Activated naive CD4-positive, alpha-beta T cell treated with anti-CD3 and anti-CD28 coated beads for 36 hours (primary cell): Measurements from ENCODE around the gene GHSR. TPM values are rescaled to one million over a fixed set of nuclear protein-coding genes. Genes with fewer than 3 reads are reported as not detected.
"Not testable (repeated sequence)": the region's sequence is repeated elsewhere in the genome, so short reads cannot be mapped to it uniquely, and the experiment has no call there.

Experiments
- CTCF ChIA-PET: fragments of 350-600 bp; sonication (Branson Sonifier 250); formaldehyde crosslinking; loops from one replicate; lab custom pipeline; 2021; ENCODE audit warnings: antibody characterized with exemption; lab: Charles Lee
- DNase-seq: peaks from one replicate; pipeline ENCODE4 v3.0.0-alpha.2; 2020
- H3K27ac Mint-ChIP-seq: one replicate; pipeline ENCODE4 v1.8.0; 2021; ENCODE audit warnings: mild to moderate bottlenecking, mixed read lengths
- H3K27me3 Mint-ChIP-seq: one replicate; pipeline ENCODE4 v1.8.0; 2021; ENCODE audit warnings: low read depth, mixed read lengths
- H3K36me3 Mint-ChIP-seq: one replicate; pipeline ENCODE4 v1.8.0; 2021; ENCODE audit warnings: low read depth, mixed read lengths
- H3K4me1 Mint-ChIP-seq: one replicate; pipeline ENCODE4 v1.8.0; 2021; ENCODE audit warnings: low read depth, mixed read lengths
- H3K4me3 Mint-ChIP-seq: one replicate; pipeline ENCODE4 v1.8.0; 2021; ENCODE audit warnings: mild to moderate bottlenecking, moderate library complexity, mixed read lengths
- H3K9me3 Mint-ChIP-seq: one replicate; pipeline ENCODE4 v1.8.0; 2021; ENCODE audit warnings: mixed read lengths
- intact Hi-C: fragments of 100-400 bp; cut with micrococcal nuclease; formaldehyde crosslinking; loops from one replicate; pipeline ENCODE4 v1.15.1; 2023
- total RNA-seq, 2 experiments: library from RNA; stranded (reverse); gene quantifications; one replicate each; pipeline ENCODE4 v1.2.3, GENCODE V29; 2021

Gene GHSR, protein sequence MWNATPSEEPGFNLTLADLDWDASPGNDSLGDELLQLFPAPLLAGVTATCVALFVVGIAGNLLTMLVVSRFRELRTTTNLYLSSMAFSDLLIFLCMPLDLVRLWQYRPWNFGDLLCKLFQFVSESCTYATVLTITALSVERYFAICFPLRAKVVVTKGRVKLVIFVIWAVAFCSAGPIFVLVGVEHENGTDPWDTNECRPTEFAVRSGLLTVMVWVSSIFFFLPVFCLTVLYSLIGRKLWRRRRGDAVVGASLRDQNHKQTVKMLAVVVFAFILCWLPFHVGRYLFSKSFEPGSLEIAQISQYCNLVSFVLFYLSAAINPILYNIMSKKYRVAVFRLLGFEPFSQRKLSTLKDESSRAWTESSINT
- not detected for total RNA-seq

DNA sequence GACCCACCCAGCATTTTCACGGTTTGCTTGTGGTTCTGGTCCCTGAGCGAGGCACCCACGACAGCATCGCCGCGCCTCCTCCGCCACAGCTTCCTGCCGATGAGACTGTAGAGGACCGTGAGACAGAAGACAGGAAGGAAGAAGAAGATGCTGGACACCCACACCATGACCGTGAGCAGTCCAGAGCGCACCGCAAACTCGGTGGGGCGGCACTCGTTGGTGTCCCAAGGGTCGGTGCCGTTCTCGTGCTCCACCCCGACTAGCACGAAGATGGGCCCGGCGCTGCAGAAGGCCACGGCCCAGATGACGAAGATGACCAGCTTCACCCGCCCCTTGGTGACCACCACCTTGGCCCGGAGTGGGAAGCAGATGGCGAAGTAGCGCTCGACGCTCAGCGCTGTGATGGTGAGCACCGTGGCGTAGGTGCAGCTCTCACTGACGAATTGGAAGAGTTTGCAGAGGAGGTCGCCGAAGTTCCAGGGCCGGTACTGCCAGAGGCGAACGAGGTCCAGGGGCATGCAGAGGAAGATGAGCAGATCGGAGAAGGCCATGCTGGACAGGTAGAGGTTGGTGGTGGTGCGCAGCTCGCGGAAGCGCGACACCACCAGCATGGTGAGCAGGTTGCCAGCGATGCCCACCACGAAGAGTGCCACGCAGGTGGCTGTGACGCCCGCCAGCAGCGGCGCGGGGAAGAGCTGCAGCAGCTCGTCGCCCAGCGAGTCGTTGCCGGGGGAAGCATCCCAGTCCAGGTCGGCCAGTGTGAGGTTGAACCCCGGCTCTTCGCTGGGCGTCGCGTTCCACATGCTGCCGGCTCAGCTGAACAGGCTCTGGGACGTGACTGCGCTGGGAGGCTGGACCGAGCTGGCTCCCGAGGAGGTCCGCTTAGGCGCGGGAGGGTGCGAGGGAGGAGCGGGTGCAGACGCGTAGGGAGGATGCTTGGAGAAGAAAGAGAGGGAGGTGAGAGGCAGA lies at the start of gene GHSR:
Gene GHSR (minus strand): TSS at position 846 of the 969 bp plus-strand sequence. CDS start 43 bp downstream, at position 803.
- CTCF ChIA-PET = interaction anchor here (0.9 kb wide), 1 partner anchor 14 kb away, joined by 3 read pairs; no protein-coding TSS in a partner anchor
- intact Hi-C loops = no loop called here

DNA sequence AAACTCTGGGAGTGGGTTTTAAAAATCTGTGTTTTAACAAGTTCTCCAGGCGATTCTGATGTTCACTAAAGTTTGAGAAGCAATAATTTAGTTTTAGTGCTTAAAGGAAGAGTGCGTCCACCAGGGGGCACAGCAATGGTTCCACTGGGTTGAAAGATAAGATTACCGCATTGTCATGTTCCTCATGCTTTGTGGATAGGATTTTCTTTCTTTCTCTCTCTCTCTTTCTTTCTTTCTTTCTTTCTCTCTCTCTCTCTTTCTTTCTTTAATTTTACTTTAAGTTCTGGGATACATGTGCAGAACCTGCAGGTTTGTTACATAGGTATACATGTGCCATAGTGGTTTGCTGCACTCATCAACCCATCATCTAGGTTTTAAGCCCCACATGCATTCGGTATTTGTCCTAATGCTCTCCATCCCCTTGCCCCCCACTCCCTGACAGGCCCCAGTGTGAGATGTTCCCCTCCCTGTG lies 42.0 kb upstream of the GHSR start:
- peak overlapping the region; percentile 13 for H3K4me3 Mint-ChIP-seq
- peak overlapping the region; percentile 86 for H3K27ac Mint-ChIP-seq
- H3K9me3 Mint-ChIP-seq, H3K36me3 Mint-ChIP-seq, H3K27me3 Mint-ChIP-seq: not testable (repeated sequence)
- intact Hi-C loops = loop anchor here (1.0 kb wide), 9 partner anchors 22 to 177 kb away; partner anchors contain the start of gene TNFSF10
- peaks cover 13% of the 10 kb centered on the region for H3K4me1 Mint-ChIP-seq
- DNase-seq = peak; percentile 93
- CTCF ChIA-PET = interaction anchor here (0.7 to 1.2 kb wide), 8 partner anchors 8 to 133 kb away, joined by 3 to 11 read pairs (median 3); no protein-coding TSS in a partner anchor

More for the DNA sequence above, at the start of gene GHSR:
- Mint-ChIP-seq H3K4me3 (peak within 1 kb of the TSS; percentile 61), H3K27me3 (peaks cover 60% of the 10 kb centered on the region), H3K4me1 (peaks cover 30% of the 10 kb centered on the region), H3K9me3 (no peaks in the 10 kb centered on the region), H3K27ac (no peak within 1 kb of the TSS), H3K36me3 (peaks cover 1% of the 10 kb centered on the region)
- no peak for DNase-seq

DNA sequence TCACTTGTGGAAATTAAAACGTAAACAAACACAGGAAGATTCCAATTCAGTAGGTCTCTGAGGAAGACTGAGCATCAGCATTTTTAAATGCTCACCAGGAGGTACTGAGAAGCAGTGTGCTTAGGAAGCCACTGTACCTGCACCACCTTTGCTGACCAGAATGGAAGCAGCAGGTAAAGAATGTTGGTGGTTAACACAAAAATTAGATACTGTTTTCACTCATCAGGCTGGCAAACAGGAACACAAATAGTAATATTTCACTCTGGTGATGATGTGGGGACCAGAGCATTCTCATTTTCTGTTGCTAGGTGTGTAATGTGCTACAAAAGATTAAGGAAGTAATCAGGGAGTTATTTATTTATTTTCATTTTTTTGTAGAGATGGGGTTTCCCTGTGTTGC lies 29.9 kb upstream of the GHSR start:
- DNase-seq = no peak
- H3K4me3 Mint-ChIP-seq = no peak overlapping the region
- H3K27me3 Mint-ChIP-seq = peaks cover 2% of the 10 kb centered on the region
- intact Hi-C loops = loop anchor here (5.0 kb wide), 2 partner anchors 189 to 441 kb away; partner anchors contain the start of gene FNDC3B
- no peak overlapping the region for H3K27ac Mint-ChIP-seq
- H3K36me3 Mint-ChIP-seq = no peaks in the 10 kb centered on the region
- peaks cover 14% of the 10 kb centered on the region for H3K4me1 Mint-ChIP-seq
- H3K9me3 Mint-ChIP-seq = no peaks in the 10 kb centered on the region
- CTCF ChIA-PET = interaction anchor here (0.7 to 4.0 kb wide), 13 partner anchors 8 to 1697 kb away, joined by 3 to 31 read pairs (median 7); no protein-coding TSS in a partner anchor

DNA sequence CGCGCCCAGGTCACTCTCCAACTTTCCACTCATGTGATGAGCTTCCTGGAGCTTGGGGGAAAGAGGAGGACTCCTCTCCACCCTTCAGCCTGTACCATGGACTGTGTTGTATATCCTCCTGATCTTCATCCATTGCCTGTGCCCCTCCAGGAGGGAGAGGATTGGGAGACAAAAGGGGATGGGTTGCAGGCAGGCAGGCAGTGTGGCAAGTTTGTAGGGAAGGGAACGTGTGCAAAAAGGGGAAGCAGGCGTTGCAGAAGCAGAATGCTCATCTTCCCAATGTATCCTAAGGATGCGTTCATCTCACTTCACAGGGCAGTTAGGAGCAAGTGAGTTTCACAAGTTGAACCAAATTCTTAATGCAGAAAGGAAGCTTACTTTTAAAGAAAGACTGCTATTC lies 28.1 kb upstream of the GHSR start:
- Mint-ChIP-seq H3K4me1 (peaks cover 14% of the 10 kb centered on the region), H3K27ac (no peak overlapping the region), H3K4me3 (no peak overlapping the region), H3K9me3 (peaks cover 4% of the 10 kb centered on the region), H3K36me3 (no peaks in the 10 kb centered on the region), H3K27me3 (no peaks in the 10 kb centered on the region)
- intact Hi-C loops = loop anchor here (2.0 to 5.0 kb wide), 3 partner anchors 16 to 439 kb away; partner anchors contain the start of gene FNDC3B
- no peak for DNase-seq
- CTCF ChIA-PET = interaction anchor here (0.7 to 4.0 kb wide), 18 partner anchors 9 to 1823 kb away, joined by 3 to 31 read pairs (median 3); no protein-coding TSS in a partner anchor

DNA sequence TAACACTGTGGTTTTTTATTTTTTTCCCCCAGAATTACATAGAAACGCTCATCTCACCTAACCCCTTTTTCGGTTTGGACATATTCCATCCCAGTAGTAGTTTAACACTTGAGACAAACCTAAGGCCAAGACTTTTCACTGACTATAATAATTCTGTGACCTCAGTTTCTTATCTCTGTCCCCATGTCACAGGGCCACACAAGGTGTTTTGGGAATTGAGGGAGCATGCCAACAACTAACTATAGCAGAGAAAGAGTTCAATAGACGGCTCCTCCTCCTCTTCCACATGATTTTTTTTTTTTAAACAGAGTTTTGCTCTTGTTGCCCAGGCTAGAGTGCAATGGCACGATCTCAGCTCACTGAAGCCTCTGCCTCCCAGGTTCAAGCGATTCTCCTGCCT lies 27.4 kb upstream of the GHSR start:
- Mint-ChIP-seq H3K27ac (no peak overlapping the region), H3K27me3 (no peaks in the 10 kb centered on the region), H3K36me3 (no peaks in the 10 kb centered on the region), H3K9me3 (peaks cover 4% of the 10 kb centered on the region), H3K4me3 (no peak overlapping the region), H3K4me1 (peaks cover 14% of the 10 kb centered on the region)
- CTCF ChIA-PET = interaction anchor here (0.6 to 4.0 kb wide), 7 partner anchors 8 to 1108 kb away, joined by 3 to 31 read pairs (median 3); no protein-coding TSS in a partner anchor
- intact Hi-C loops = loop anchor here (2.0 to 5.0 kb wide), 3 partner anchors 15 to 438 kb away; partner anchors contain the start of gene FNDC3B
- no peak for DNase-seq

DNA sequence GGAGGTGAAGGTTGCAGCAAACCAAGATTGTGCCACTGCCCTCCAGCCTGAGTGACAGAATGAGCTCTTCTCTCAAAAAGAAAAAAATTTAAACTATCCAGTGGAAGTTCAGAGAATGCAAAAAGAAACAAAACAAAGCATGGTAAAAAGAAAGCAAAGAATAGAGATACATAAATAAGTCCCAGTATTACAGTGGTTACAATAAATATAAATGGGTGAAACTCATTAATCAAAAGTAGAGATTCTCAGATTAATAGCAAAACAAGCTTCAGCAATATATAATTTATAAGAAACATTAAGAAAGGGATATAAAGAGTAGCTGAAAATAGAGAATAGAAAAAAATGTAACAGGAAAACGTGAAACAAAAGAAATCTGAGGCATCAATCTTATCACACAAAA lies 23.6 kb upstream of the GHSR start:
- Mint-ChIP-seq H3K27me3 (peaks cover 8% of the 10 kb centered on the region), H3K9me3 (peaks cover 4% of the 10 kb centered on the region), H3K27ac (no peak overlapping the region), H3K4me1 (peaks cover under 1% of the 10 kb centered on the region), H3K36me3 (no peaks in the 10 kb centered on the region), H3K4me3 (no peak overlapping the region)
- CTCF ChIA-PET = interaction anchor here (1.3 kb wide), 1 partner anchor 10 kb away, joined by 8 read pairs; no protein-coding TSS in a partner anchor
- intact Hi-C loops = no loop called here
- no peak for DNase-seq

DNA sequence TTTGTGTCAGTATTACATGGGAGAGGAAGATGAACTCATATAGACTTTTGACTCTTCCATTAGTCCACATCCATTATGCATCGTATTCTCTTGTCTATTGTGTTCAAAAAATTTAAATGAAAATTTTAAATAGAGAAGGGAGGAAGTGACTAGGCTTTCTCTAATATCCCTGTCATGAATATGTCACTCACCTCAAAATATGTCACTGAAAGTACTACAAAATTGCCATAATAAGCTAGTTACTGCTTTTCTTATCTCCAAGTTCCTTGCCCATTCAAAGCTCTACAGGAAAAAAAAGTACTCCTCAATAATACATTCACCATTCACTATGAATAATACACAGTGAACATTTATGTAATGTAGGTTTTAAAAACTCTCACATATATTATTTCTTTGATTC lies 22.3 kb upstream of the GHSR start:
- no peak for DNase-seq
- Mint-ChIP-seq H3K4me1 (no peaks in the 10 kb centered on the region), H3K36me3 (no peaks in the 10 kb centered on the region), H3K4me3 (no peak overlapping the region), H3K27ac (no peak overlapping the region), H3K9me3 (peaks cover 4% of the 10 kb centered on the region), H3K27me3 (peaks cover 8% of the 10 kb centered on the region)
- intact Hi-C loops = no loop called here
- CTCF ChIA-PET = interaction anchor here (1.4 kb wide), 1 partner anchor 9 kb away, joined by 8 read pairs; no protein-coding TSS in a partner anchor

DNA sequence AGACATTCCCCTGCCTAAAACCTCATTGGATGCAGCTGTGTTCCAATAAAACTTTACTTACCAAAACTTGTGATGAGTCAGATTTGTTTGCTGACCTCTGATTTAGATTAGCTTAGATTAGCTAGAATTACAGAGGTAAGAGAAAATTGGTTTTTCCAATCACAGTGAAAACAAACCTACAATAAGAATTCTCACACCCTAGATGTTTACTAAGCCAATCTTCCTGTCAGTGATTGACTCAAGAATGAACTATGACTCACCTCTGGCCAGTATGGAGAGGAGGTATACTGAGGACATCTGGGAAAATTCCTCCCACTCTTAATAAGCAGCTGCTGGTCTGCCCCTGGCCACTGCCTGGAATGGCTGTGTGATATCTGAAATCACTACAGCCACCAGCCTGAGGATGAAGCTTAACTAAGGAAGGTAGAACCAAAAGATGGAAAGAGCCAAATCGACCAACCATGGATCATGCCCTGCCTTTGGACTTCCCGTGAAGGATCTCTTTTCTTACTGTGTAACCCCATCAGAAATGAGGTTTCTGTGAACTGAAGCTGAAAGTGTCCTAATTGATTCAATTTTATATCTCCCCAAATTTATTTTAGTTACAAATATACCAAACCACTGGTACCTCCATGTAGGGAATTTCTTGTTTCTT lies 19.0 kb upstream of the GHSR start:
- Mint-ChIP-seq H3K9me3 (peaks cover 4% of the 10 kb centered on the region), H3K36me3 (no peaks in the 10 kb centered on the region), H3K4me3 (no peak overlapping the region), H3K27me3 (peaks cover 8% of the 10 kb centered on the region), H3K27ac (no peak overlapping the region), H3K4me1 (no peaks in the 10 kb centered on the region)
- CTCF ChIA-PET = interaction anchor here (0.9 to 2.0 kb wide), 4 partner anchors 9 to 345 kb away, joined by 3 to 11 read pairs (median 6); no protein-coding TSS in a partner anchor
- intact Hi-C loops = no loop called here
- no peak for DNase-seq

DNA sequence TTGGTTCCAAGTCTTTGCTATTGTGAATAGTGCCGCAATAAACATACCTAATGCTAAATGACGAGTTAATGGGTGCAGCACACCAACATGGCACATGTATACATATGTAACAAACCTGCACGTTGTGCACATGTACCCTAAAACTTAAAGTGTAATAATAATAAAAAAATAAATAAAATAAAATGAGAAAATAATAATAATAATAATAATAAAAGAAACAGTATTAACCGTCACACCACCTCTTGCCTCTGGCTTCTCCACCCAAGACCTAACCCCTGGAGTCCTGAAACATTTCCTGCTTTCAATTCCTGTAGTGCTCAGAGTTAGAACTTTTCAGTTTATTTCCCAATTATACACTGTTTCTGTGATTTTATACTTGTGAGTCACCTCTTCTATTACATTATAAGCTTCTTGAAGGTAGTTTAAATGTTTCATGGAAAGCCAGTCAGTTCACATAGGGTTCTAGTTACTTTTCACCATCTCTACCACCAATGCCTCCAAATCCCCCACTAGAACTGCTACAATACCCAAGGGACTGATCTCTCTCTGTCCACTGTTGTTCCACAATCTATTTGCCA lies 18.4 kb upstream of the GHSR start:
- CTCF ChIA-PET = interaction anchor here (1.6 to 2.0 kb wide), 2 partner anchors 10 to 141 kb away, joined by 4 to 11 read pairs; no protein-coding TSS in a partner anchor
- peaks cover 3% of the 10 kb centered on the region for H3K4me1 Mint-ChIP-seq
- no peaks in the 10 kb centered on the region for H3K9me3 Mint-ChIP-seq
- no peaks in the 10 kb centered on the region for H3K36me3 Mint-ChIP-seq
- H3K27me3 Mint-ChIP-seq = peaks cover 8% of the 10 kb centered on the region
- no peak overlapping the region for H3K27ac Mint-ChIP-seq
- no peak for DNase-seq
- no peak overlapping the region for H3K4me3 Mint-ChIP-seq
- intact Hi-C loops = no loop called here

DNA sequence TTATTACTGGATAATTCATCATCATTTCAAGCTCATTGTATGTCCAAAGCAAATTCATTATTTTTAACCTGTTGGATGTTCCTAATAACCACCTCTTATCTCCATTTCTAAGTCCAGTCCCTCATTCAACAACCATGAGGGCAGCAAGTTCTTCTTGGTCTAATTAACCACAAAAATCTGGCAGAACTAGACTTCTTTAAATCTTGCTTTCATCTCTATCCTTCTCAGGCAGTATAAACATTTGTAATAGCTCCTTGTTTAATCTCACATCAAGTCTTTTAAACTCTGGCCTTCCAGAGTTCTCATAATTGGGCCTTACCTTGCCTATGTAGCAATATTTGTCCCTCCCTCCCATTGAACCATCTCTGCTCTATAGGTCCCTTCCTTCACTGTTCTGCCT lies 17.0 kb upstream of the GHSR start:
- DNase-seq = no peak
- H3K9me3 Mint-ChIP-seq = no peaks in the 10 kb centered on the region
- peaks cover 4% of the 10 kb centered on the region for H3K4me1 Mint-ChIP-seq
- H3K4me3 Mint-ChIP-seq = no peak overlapping the region
- H3K36me3 Mint-ChIP-seq = no peaks in the 10 kb centered on the region
- H3K27ac Mint-ChIP-seq = no peak overlapping the region
- intact Hi-C loops = no loop called here
- H3K27me3 Mint-ChIP-seq = peaks cover 8% of the 10 kb centered on the region
- CTCF ChIA-PET = interaction anchor here (0.8 kb wide), 1 partner anchor 11 kb away, joined by 3 read pairs; no protein-coding TSS in a partner anchor

DNA sequence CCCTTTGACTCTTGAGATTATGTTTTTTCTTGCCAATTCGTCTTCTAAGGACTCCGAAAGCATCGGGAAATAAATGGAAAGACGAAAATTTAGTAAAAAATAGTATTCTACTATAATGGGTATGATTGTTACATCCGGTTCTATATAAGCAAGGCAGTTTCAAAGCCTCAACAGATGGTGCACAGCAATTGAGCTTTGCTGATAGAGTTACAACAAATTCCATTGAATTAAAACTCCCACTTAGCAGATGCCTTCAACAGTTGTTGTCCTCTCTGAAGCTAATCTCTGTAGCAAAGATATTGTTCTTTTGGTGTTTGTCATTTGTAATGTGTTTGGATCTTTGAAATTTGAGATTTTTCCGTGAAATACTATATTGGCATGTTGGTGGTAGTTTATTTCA lies 16.1 kb upstream of the GHSR start:
- CTCF ChIA-PET = interaction anchor here (1.6 kb wide), 1 partner anchor 131 kb away, joined by 4 read pairs; no protein-coding TSS in a partner anchor
- Mint-ChIP-seq H3K4me1 (peaks cover 4% of the 10 kb centered on the region), H3K9me3 (no peaks in the 10 kb centered on the region), H3K27me3 (peaks cover 8% of the 10 kb centered on the region), H3K27ac (no peak overlapping the region), H3K36me3 (no peaks in the 10 kb centered on the region), H3K4me3 (no peak overlapping the region)
- no peak for DNase-seq
- intact Hi-C loops = no loop called here
